Mesodermal cell (in vitro differentiated cells): ENCODE data around the gene CRABP1.

ENCODE experiments used
- H3K27ac ChIP-seq: 2 replicates; pipeline ENCODE4 v1.7.0; 2013; ENCODE audit warnings: mild to moderate bottlenecking, low read depth, low read length, moderate library complexity; ENCODE audit not compliant: severe bottlenecking
- H3K36me3 ChIP-seq: 2 replicates; pipeline ENCODE4 v1.7.1; 2013; ENCODE audit warnings: mild to moderate bottlenecking, low read length, moderate library complexity; ENCODE audit not compliant: control insufficient read depth, insufficient read depth
- H3K4me1 ChIP-seq: one replicate; pipeline ENCODE4 v1.7.1; 2013; ENCODE audit warnings: mild to moderate bottlenecking, low read length; ENCODE audit not compliant: insufficient read depth, control insufficient read depth, poor library complexity, severe bottlenecking
- H3K4me3 ChIP-seq: 2 replicates; pipeline ENCODE4 v1.7.0; 2013; ENCODE audit warnings: low read length, control low read depth, mild to moderate bottlenecking; ENCODE audit not compliant: insufficient read depth, poor library complexity, severe bottlenecking; ENCODE audit errors: extremely low read depth
- H3K9me3 ChIP-seq: 2 replicates; pipeline ENCODE4 v1.7.1; 2013; ENCODE audit warnings: mild to moderate bottlenecking, low read length, moderate library complexity; ENCODE audit not compliant: control insufficient read depth
- WGBS, 2 experiments: methylation state at CpG; one replicate each; pipeline ENCODE4 v1.1.5; 2013; ENCODE audit warnings: missing lambda C conversion rate in 2 of 2; ENCODE audit not compliant: insufficient coverage in 2 of 2; 5-methylcytosine and 5-hydroxymethylcytosine counted together

The CRABP1 gene

GRCh38 chr15:78347586-78348543, 7.7 kb downstream of the CRABP1 start:
- Histone ChIP-seq H3K27ac (no peak overlapping the region), H3K36me3 (no peaks in the 10 kb centered on the region), H3K4me3 (no peak overlapping the region), H3K4me1 (peaks cover 2% of the 10 kb centered on the region), H3K9me3 (no peaks in the 10 kb centered on the region)
- WGBS, 2 experiments = 77 to 87% methylated on average over 8 to 12 of the region's 17 CpGs

GRCh38 chr15:78350058-78350457, 9.9 kb downstream of the CRABP1 start:
- H3K36me3 ChIP-seq = no peaks in the 10 kb centered on the region
- no peak overlapping the region for H3K27ac ChIP-seq
- 40 to 61% methylated on average over 1 to 2 of the region's 4 CpGs for WGBS, 2 experiments
- no peaks in the 10 kb centered on the region for H3K9me3 ChIP-seq
- H3K4me1 ChIP-seq = no peaks in the 10 kb centered on the region
- H3K4me3 ChIP-seq = no peak overlapping the region

GRCh38 chr15:78351539-78351938, 11.4 kb downstream of the CRABP1 start:
- no peak overlapping the region for H3K27ac ChIP-seq
- H3K9me3 ChIP-seq = no peaks in the 10 kb centered on the region
- H3K4me3 ChIP-seq = no peak overlapping the region
- H3K4me1 ChIP-seq = no peaks in the 10 kb centered on the region
- no peaks in the 10 kb centered on the region for H3K36me3 ChIP-seq
- WGBS, 2 experiments = 89 to 90% methylated on average over 3 of the region's 3 CpGs

DNA sequence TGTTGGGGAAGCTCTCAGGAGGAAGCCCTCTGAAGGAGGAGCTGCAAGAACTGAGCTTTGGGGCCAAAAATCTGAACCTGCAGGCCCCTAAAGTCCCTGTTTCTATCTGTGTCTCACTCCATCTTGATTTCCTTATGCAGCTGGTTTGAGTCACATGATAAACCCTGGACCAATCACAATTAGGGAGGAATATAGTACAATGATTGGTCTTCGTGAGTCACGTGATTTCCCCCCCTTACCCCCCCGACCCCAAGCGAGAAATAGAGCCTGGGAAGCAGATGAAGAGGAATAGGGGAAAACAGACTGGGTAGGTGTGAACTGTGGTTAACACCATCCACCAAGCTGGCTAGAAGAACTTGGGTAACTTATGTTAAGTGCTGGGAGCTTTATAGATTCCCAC, 12.9 kb downstream of the CRABP1 start:
- Histone ChIP-seq H3K4me1 (no peaks in the 10 kb centered on the region), H3K4me3 (no peak overlapping the region), H3K27ac (no peak overlapping the region), H3K9me3 (no peaks in the 10 kb centered on the region), H3K36me3 (no peaks in the 10 kb centered on the region)
- no CpG with 5 or more reads among the region's 4 CpGs for WGBS, 2 experiments

DNA sequence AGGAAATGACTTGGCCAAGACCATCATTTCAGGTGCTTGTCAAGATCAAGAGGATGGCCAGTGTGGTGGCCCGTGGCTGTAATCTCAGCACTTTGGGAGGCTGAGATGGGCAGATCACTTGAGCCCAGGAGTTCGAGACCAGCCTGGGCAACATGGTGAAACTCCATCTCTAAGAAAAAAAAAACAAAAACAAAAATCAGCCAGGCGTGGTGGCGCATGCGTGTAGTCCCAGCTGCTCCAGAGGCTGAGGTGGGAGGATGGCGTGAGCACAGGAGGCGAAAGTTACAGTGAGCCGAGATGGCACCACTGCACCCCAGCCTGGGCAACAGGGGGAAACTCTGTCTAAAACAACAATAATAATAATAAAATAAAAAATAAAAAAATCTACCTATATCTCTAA, 15.0 kb downstream of the CRABP1 start:
- Histone ChIP-seq H3K36me3 (no peaks in the 10 kb centered on the region), H3K4me3 (no peak overlapping the region), H3K27ac (no peak overlapping the region), H3K4me1 (no peaks in the 10 kb centered on the region), H3K9me3 (no peaks in the 10 kb centered on the region)
- WGBS, 2 experiments = 83 to 100% methylated on average over 3 to 5 of the region's 8 CpGs

- no peaks in the 10 kb centered on the region for H3K36me3 ChIP-seq
- H3K4me3 ChIP-seq = no peak overlapping the region
- WGBS, 2 experiments = no CpG with 5 or more reads among the region's 6 CpGs
- H3K9me3 ChIP-seq = no peaks in the 10 kb centered on the region
- no peak overlapping the region for H3K27ac ChIP-seq
- H3K4me1 ChIP-seq = peaks cover 6% of the 10 kb centered on the region
Measured at GRCh38 chr15:78358102-78358870, 18.1 kb downstream of the CRABP1 start.

DNA sequence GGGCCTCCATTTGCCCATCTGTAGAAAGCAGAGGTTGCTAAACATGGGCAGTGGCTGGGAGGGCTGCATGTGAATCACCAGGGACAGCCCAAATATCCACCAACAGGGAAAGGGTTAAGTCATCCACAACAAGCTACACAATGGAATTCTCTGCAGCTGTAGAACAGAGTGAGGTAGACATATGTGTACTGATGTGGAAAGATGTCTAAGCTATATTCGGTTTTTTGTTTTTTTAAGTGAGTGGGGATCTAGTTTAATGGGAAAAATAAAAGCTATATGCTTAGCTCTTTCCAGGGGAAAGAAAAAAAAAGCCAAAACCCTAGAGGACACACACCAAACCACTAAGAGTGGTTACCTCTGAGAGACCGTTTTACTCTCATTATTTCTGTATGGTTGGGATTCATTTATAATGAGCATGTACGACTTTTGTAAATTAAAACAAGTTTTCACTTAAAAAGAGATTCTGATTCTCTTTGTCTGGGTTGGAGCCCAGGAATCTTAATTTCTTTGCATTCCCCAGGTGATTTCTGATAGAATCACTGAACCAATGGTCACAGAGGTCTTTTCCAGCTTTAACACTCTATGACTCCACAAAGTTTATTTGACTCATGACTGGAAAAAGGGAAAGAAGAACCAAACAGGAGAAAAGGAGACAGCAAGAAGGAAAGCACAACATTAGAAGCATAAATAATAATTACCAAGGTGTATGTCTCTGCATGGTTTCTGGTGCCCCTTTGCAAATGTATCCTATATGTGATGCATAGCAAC, 19.1 kb downstream of the CRABP1 start:
- no peak overlapping the region for H3K27ac ChIP-seq
- 60% methylated on average over 1 of the region's 3 CpGs; no CpG with 5 or more reads in 1 of the 2 experiments for WGBS, 2 experiments

DNA sequence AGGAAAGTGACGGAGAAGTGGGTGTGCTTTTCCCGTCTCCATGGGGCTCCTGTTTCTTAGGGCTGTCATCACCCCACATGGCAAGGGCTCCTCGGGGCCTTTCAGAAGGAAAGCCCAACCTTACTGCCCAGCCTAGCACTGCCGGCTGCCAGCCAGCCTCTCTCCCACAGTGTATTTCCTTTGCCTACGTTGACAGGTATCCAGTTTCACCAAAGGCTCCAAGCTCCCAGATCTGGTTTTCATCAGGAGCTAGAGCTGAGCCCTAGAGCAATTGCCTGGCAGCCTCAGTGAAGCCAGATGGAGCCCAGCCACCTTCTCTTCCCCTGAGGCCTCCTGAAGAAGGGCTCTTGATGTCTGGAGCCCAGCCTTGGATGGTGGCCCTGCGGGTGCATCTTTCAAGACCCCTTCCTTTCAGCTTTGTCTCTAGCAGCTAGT, 20.2 kb downstream of the CRABP1 start:
- no peak overlapping the region for H3K4me3 ChIP-seq
- no peaks in the 10 kb centered on the region for H3K9me3 ChIP-seq
- WGBS, 2 experiments = 67 to 75% methylated on average over 5 to 6 of the region's 6 CpGs
- no peaks in the 10 kb centered on the region for H3K36me3 ChIP-seq
- H3K4me1 ChIP-seq = peaks cover 6% of the 10 kb centered on the region
- no peak overlapping the region for H3K27ac ChIP-seq

More for the DNA sequence above, 19.1 kb downstream of the CRABP1 start:
- Histone ChIP-seq H3K36me3 (no peaks in the 10 kb centered on the region), H3K4me3 (no peak overlapping the region), H3K4me1 (peaks cover 6% of the 10 kb centered on the region), H3K9me3 (no peaks in the 10 kb centered on the region)

GRCh38 chr15:78360958-78361718, 21.0 kb downstream of the CRABP1 start:
- Histone ChIP-seq H3K4me1 (peaks cover 6% of the 10 kb centered on the region), H3K27ac (no peak overlapping the region), H3K9me3 (no peaks in the 10 kb centered on the region), H3K36me3 (no peaks in the 10 kb centered on the region), H3K4me3 (no peak overlapping the region)
- WGBS, 2 experiments = 91 to 97% methylated on average over 7 to 8 of the region's 8 CpGs
